Measurements from ENCODE around the gene CFAP107.
"Not testable (repeated sequence)": the region's sequence is repeated elsewhere in the genome, so short reads cannot be mapped to it uniquely, and the experiment has no call there.

CFAP107 gene

GRCh38 chr1:12778061-12778460 is 32.1 kb downstream of the CFAP107 start:
- no peak for DNase-seq (ENCODE audit: low read depth, low spot score)

- DNase-seq (ENCODE audit: low read depth, low spot score) = no peak
These were observed 32.9 kb downstream of the CFAP107 start for GRCh38 chr1:12778907-12779306.

GRCh38 chr1:12781488-12781887 is 35.5 kb downstream of the CFAP107 start:
- DNase-seq (ENCODE audit: low read depth, low spot score) = not testable (repeated sequence)

GRCh38 chr1:12783783-12784182 is 37.8 kb downstream of the CFAP107 start:
- not testable (repeated sequence) for DNase-seq (ENCODE audit: low read depth, low spot score)

GRCh38 chr1:12784729-12785128 is 38.7 kb downstream of the CFAP107 start:
- not testable (repeated sequence) for DNase-seq (ENCODE audit: low read depth, low spot score)

- DNase-seq (ENCODE audit: low read depth, low spot score) = not testable (repeated sequence)
These were observed 45.1 kb downstream of the CFAP107 start, which contains the start of gene PRAMEF1 for GRCh38 chr1:12791097-12791496. PRAMEF1 (plus strand) TSS chr1:12791397; CDS start chr1:12793228, 1,831 bp downstream.

GRCh38 chr1:12798911-12799310 is 52.9 kb downstream of the CFAP107 start:
- no peak for DNase-seq (ENCODE audit: low read depth, low spot score)

- DNase-seq (ENCODE audit: low read depth, low spot score) = no peak
These were observed 53.7 kb downstream of the CFAP107 start for GRCh38 chr1:12799730-12800129.

- DNase-seq (ENCODE audit: low read depth, low spot score) = no peak
These were observed 63.9 kb downstream of the CFAP107 start for GRCh38 chr1:12809933-12810332.

GRCh38 chr1:12810691-12811408 is 64.8 kb downstream of the CFAP107 start:
- no peak for DNase-seq (ENCODE audit: low read depth, low spot score)

GRCh38 chr1:12811409-12811784 is 65.4 kb downstream of the CFAP107 start:
- DNase-seq (ENCODE audit: low read depth, low spot score) = no peak

Data from brain pericyte (primary cell).